Lung (tissue), 12 donors: ENCODE data around the gene OBSCN. TPM values are rescaled to one million over a fixed set of nuclear protein-coding genes. Genes with fewer than 3 reads are reported as not detected.

Experiments used
- ATAC-seq: fragments of 200-7000 bp; cut with Tn5 transposase; one replicate; pipeline ENCODE4 v1.9.1; 2020; ENCODE audit warnings: moderate number of reproducible peaks; ENCODE audit not compliant: insufficient read depth, low FRiP score
- DNase-seq, 3 donors: peaks; one replicate each; pipeline ENCODE4 v3.0.0-alpha.2; 2013 to 2017
- H3K27ac ChIP-seq, 2 donors: one replicate each; pipeline ENCODE4 v1.5.1; 2013; ENCODE audit warnings: mild to moderate bottlenecking in 2 of 2, moderate library complexity in 2 of 2, control low read depth in 1 of 2, inconsistent platforms in 1 of 2, low read depth in 1 of 2, low read length in 1 of 2
- H3K27me3 ChIP-seq, 3 donors: one replicate each; pipeline ENCODE4 v1.5.1; 2013; ENCODE audit warnings: low read length in 2 of 3; ENCODE audit not compliant: control insufficient read depth in 3 of 3, insufficient read depth in 3 of 3
- H3K36me3 ChIP-seq, 4 donors: one replicate each; pipeline ENCODE4 v1.5.1; 2013; ENCODE audit warnings: low read length in 4 of 4, mild to moderate bottlenecking in 1 of 4, moderate library complexity in 1 of 4; ENCODE audit not compliant: control insufficient read depth in 4 of 4, insufficient read depth in 4 of 4
- H3K4me1 ChIP-seq, 5 donors: one replicate each; pipeline ENCODE4 v1.5.1; 2013; ENCODE audit warnings: low read length in 5 of 5, mild to moderate bottlenecking in 2 of 5, moderate library complexity in 1 of 5; ENCODE audit not compliant: control insufficient read depth in 5 of 5, insufficient read depth in 5 of 5
- H3K4me3 ChIP-seq: one replicate; pipeline ENCODE4 v1.5.1; 2013; ENCODE audit warnings: mild to moderate bottlenecking, control low read depth, moderate library complexity
- H3K9ac ChIP-seq, 2 donors: one replicate each; pipeline ENCODE4 v1.5.1; 2013; ENCODE audit warnings: low read length in 2 of 2, control low read depth in 1 of 2; ENCODE audit not compliant: insufficient read depth in 1 of 2
- H3K9me3 ChIP-seq, 4 donors: one replicate each; pipeline ENCODE4 v1.5.1; 2013; ENCODE audit warnings: low read length in 3 of 4, mild to moderate bottlenecking in 1 of 4, moderate library complexity in 1 of 4; ENCODE audit not compliant: control insufficient read depth in 4 of 4, insufficient read depth in 3 of 4
- CTCF ChIP-seq: IDR thresholded peaks from 2 replicates; pipeline ENCODE4 v1.5.1; 2012; ENCODE audit warnings: mild to moderate bottlenecking; ENCODE audit errors: control extremely low read depth, extremely low read depth
- WGBS, 2 donors: extraction: QIAGEN DNeasy Blood & Tissue Kit; methylation state at CpG; one replicate each; pipeline ENCODE4 v1.1.7; 2013; 5-methylcytosine and 5-hydroxymethylcytosine counted together
- polyA plus RNA-seq, 2 donors: library from polyadenylated mRNA; stranded (reverse); fragments of 200-250 nt; gene quantifications; one replicate each; pipeline ENCODE4 v1.2.1, GENCODE V29; 2013
- total RNA-seq, 2 donors: library from RNA; depleted of rRNA in 1 of 2; stranded (reverse); fragments of >200 nt in 1 of 2; gene quantifications; one replicate each; pipeline ENCODE4 v1.2.1, GENCODE V29; 2014 to 2021
- donor health status: control.
- donor health status: control.
- donor health status: Bipolar disorder and iron deficiency.
- donor health status: healthy.
- donor health status: DM: yes; HTN: yes; CAD: no.

Gene OBSCN
- total and polyA plus RNA-seq, 4 donors: 5.1 to 47.3 (median 25.4) TPM

DNA sequence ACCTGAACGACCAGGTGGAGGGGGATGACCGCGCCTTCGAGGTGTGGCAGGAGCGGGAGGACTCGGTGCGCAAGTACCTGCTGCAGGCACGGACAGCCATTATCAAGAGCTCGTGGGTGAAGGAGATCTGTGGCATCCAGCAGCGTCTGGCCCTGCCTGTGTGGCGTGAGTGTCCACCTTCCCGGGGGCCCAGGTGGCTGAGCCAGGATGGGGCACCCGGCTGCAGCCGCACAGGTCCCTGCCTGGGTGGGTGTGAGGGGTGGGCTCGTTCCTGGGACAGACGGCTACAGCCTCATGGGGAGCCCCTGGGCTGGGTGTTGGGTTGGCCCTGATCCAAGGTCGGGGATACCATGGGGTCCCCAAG, 133.6 kb downstream of the OBSCN start:
- DNase-seq: no peak
- H3K9me3 ChIP-seq: peaks cover 0 to 3% (median under 1%) of the 10 kb centered on the region in 4 donors
- no peaks in the 10 kb centered on the region for H3K4me1 ChIP-seq
- peaks cover 0 to 25% (median 16%) of the 10 kb centered on the region in 4 donors for H3K36me3 ChIP-seq
- no peak overlapping the region for H3K9ac ChIP-seq
- H3K27ac ChIP-seq: no peak overlapping the region
- no peak overlapping the region for H3K4me3 ChIP-seq
- H3K27me3 ChIP-seq: no peaks in the 10 kb centered on the region
- no peak for ATAC-seq
- 90 to 93% methylated on average over 16 to 17 of the region's 17 CpGs for WGBS, 2 donors
- no peak for TF ChIP-seq CTCF

DNA sequence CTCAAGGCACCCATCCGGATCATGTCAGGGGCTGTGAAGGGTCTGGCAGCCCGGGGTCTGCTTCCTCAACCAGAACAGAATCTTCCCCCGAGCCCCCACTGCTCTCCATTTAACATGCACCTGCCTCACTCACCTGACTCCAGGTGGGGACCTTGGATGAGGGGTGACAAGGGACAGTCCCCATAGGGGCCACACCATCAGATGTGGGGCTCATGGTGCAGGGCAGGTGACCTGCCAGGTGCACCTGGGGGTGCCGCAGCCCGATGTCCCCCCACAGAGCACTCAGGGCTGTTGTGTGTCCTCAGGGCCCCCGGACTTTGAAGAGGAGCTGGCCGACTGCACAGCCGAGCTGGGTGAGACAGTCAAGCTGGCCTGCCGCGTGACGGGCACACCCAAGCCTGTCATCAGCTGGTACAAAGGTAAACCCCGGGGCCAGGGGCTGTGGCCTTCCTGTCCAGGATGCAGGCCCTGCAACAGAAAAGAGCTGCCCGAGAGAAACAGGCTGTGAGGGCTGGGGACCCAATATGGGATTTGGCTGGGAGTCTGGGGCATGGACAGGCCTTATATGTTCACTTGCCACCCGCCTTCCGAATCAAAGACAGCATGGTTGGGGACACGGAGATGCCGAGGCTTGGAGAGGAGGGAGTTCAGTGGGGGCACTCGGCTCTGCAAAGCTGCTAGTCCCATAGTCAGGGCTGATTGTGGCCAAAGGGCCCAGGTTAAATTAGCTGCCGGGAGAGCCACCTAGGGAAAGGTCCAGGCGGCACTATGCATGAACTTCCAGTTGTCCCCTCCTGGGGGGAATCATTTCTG, 134.2 kb downstream of the OBSCN start:
- 93 to 94% methylated on average over 20 of the region's 20 CpGs for WGBS, 2 donors

GRCh38 chr1:228342627-228343190, 134.9 kb downstream of the OBSCN start:
- ATAC-seq: no peak
- WGBS, 2 donors: 88 to 92% methylated on average over 8 of the region's 8 CpGs
- H3K9ac ChIP-seq: no peak overlapping the region
- H3K27ac ChIP-seq: no peak overlapping the region
- no peaks in the 10 kb centered on the region for H3K27me3 ChIP-seq
- no peak for TF ChIP-seq CTCF
- peaks cover 0 to 23% (median 15%) of the 10 kb centered on the region in 4 donors for H3K36me3 ChIP-seq
- DNase-seq: no peak
- H3K9me3 ChIP-seq: peaks cover 0 to 3% (median under 1%) of the 10 kb centered on the region in 4 donors
- H3K4me1 ChIP-seq: no peaks in the 10 kb centered on the region
- no peak overlapping the region for H3K4me3 ChIP-seq

More for the DNA sequence above, 134.2 kb downstream of the OBSCN start:
- Histone ChIP-seq H3K9me3 (peaks cover 0 to 3% (median under 1%) of the 10 kb centered on the region in 4 donors), H3K27me3 (no peaks in the 10 kb centered on the region), H3K36me3 (peaks cover 0 to 23% (median 16%) of the 10 kb centered on the region in 4 donors), H3K9ac (no peak overlapping the region), H3K27ac (no peak overlapping the region), H3K4me1 (no peaks in the 10 kb centered on the region), H3K4me3 (no peak overlapping the region)
- no peak for DNase-seq
- no peak for TF ChIP-seq CTCF
- no peak for ATAC-seq
